Peyer's patch (tissue), 4 donors: ENCODE results near the gene PNCK.

Experiments
- POLR2A ChIP-seq, 2 donors: fragments of 450-650 bp; IDR thresholded peaks; one replicate each; pipeline ENCODE4 v1.5.1; 2017; ENCODE audit warnings: antibody characterized with exemption in 2 of 2, mild to moderate bottlenecking in 2 of 2, moderate library complexity in 2 of 2
- TF ChIP-seq, protein P1 (sequence below), 6 experiments: fragments of 450-650 bp in 4 of 6; fragments of 200-600 bp in 2 of 6; sonication (generic) in 1 of 6; IDR thresholded peaks; one replicate each; pipeline ENCODE4 v1.5.1; 2017 to 2019; ENCODE audit warnings: antibody characterized with exemption in 6 of 6, mild to moderate bottlenecking in 3 of 6, moderate library complexity in 1 of 6

DNA sequence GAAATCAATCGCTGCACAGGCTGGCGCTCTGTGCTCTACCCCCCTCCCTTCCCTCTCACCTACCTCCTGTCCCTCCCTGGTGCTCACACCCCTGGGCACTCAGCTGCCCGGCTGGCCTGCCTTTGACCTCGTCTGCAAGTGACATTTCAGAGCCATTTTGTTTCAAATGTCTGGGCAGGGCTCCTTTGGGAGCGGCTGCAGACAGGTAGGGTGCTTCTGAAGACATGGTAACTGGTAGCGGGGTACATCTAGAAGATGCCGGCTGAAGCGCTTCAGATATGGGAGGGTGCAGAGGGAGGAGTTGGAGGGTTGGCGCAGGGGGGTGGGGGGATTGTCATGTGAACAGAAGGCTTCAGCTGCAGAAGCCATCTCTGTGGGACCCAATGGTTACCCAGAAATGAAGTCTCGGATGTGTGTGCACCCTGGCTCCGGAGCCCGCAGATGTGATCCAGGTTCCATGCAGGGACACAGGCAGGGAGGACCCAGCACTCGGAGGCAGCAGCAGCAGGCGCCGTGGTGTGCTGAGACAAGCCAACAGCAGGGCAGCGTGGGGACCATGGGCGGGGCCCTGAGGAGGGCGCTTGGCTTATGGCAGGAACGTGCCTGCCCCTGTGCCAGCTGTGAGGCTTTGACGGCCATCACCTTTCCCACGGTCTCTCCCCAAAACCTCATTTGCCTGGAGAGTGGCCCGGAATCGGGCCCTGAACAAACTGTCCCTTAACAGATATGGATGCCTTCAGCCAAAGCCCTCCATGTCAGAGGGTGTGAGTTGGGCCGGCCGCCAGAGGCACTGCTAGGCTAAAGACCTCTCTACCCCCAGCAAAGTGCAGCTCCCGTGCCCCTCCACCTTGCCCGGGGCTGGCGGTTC lies 34.2 kb downstream of the PNCK start:
- TF ChIP-seq, protein P1, sequence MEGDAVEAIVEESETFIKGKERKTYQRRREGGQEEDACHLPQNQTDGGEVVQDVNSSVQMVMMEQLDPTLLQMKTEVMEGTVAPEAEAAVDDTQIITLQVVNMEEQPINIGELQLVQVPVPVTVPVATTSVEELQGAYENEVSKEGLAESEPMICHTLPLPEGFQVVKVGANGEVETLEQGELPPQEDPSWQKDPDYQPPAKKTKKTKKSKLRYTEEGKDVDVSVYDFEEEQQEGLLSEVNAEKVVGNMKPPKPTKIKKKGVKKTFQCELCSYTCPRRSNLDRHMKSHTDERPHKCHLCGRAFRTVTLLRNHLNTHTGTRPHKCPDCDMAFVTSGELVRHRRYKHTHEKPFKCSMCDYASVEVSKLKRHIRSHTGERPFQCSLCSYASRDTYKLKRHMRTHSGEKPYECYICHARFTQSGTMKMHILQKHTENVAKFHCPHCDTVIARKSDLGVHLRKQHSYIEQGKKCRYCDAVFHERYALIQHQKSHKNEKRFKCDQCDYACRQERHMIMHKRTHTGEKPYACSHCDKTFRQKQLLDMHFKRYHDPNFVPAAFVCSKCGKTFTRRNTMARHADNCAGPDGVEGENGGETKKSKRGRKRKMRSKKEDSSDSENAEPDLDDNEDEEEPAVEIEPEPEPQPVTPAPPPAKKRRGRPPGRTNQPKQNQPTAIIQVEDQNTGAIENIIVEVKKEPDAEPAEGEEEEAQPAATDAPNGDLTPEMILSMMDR (IDR thresholded peaks at IDR 0.05), result no peak
- TF ChIP-seq POLR2A (IDR thresholded peaks at IDR 0.05), result no peak
